GM21447 (cell line): ENCODE results near the gene INPP5J.
"Not testable (repeated sequence)": the region's sequence is repeated elsewhere in the genome, so short reads cannot be mapped to it uniquely, and the experiment has no call there.

Experiments used
- ATAC-seq: cut with Tn5 transposase; IDR thresholded peaks from one replicate; pipeline ENCODE4 v1.9.1; 2021; ENCODE audit not compliant: unreplicated experiment

Gene INPP5J, protein sequence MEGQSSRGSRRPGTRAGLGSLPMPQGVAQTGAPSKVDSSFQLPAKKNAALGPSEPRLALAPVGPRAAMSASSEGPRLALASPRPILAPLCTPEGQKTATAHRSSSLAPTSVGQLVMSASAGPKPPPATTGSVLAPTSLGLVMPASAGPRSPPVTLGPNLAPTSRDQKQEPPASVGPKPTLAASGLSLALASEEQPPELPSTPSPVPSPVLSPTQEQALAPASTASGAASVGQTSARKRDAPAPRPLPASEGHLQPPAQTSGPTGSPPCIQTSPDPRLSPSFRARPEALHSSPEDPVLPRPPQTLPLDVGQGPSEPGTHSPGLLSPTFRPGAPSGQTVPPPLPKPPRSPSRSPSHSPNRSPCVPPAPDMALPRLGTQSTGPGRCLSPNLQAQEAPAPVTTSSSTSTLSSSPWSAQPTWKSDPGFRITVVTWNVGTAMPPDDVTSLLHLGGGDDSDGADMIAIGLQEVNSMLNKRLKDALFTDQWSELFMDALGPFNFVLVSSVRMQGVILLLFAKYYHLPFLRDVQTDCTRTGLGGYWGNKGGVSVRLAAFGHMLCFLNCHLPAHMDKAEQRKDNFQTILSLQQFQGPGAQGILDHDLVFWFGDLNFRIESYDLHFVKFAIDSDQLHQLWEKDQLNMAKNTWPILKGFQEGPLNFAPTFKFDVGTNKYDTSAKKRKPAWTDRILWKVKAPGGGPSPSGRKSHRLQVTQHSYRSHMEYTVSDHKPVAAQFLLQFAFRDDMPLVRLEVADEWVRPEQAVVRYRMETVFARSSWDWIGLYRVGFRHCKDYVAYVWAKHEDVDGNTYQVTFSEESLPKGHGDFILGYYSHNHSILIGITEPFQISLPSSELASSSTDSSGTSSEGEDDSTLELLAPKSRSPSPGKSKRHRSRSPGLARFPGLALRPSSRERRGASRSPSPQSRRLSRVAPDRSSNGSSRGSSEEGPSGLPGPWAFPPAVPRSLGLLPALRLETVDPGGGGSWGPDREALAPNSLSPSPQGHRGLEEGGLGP

GRCh38 chr22:31122532-31123291, at the start of gene INPP5J:
Gene INPP5J, plus strand, starts transcription at chr22:31122966. Its CDS starts 49 bp downstream, at chr22:31123015.
- ATAC-seq = no peak

DNA sequence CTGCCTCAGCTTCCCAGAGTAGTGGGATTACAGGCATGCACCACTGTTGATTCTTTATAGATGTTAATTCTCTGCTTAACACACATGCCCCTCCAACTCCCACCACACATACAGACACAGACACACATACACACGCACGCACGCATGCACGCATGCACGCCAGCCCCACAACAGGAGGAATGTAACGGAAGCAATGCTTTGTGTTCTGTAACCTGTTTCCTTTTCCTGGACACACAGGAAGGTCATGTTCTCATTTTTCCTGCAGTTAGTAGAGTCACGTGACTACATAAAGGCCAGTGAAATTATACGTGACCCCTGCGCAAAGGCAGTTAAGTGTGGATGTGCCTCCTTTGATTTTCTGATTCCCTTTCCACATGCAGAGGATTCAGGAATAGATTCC, 49.6 kb upstream of the INPP5J start:
- ATAC-seq = not testable (repeated sequence)

DNA sequence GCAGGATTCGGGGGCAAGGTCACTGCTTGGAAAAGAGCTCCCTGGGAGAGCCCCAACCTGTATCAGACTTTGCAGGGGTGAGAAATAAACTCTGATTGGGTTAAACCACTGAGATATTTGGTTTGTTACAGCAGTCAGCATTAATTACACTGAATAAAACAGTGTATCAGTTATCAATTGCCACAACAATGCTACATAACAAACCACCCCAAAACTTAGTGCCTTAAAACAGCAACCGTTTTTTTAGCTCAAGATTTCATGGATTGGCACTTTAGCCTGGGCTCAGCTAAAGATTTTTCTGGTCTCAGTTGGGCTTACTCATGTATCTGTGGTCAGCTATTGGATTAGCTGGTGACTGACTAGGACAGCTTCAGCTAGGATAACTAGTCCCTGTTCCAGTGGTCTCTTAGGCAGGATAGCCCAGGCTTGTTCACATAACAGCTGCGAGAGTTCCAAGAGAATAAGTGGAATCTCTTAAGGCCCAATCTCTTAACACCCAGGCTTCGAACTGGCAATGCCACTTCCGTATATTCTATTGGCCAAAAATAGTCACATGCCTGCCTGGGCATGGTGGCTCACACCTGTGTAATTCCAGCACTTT, 49.1 kb upstream of the INPP5J start:
- not testable (repeated sequence) for ATAC-seq

- no peak for ATAC-seq
Observed at GRCh38 chr22:31075961-31076360, 46.8 kb upstream of the INPP5J start.

- no peak for ATAC-seq
Observed at GRCh38 chr22:31077681-31078080, 45.1 kb upstream of the INPP5J start.

GRCh38 chr22:31078389-31078788, 44.4 kb upstream of the INPP5J start:
- ATAC-seq = not testable (repeated sequence)

DNA sequence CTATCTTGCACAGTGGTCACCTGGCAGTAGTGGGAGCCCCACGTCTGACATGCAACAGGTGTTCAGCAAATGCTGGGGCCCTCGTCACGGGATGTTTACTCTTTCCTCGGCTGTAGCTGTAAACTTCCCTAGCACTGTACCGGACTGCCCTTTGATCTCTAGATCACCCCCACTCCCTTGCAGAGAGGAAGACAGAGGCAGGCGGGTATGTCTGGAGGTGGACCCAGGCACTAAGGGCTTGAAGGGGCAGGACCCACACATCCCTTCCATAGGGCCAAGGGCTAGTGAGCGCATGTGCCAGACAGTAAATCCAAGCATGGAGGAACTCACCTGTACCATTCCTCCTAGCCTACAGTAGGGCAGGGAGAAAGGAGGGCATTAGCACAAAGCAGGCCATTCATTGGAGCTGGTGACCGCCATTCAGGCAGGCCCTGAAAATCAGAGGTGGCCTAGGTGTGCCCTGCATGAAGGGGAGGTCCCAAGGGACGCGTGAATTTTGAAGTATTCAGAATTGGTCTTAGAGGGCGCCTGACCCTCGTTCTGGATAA, 43.6 kb upstream of the INPP5J start:
- ATAC-seq = no peak

DNA sequence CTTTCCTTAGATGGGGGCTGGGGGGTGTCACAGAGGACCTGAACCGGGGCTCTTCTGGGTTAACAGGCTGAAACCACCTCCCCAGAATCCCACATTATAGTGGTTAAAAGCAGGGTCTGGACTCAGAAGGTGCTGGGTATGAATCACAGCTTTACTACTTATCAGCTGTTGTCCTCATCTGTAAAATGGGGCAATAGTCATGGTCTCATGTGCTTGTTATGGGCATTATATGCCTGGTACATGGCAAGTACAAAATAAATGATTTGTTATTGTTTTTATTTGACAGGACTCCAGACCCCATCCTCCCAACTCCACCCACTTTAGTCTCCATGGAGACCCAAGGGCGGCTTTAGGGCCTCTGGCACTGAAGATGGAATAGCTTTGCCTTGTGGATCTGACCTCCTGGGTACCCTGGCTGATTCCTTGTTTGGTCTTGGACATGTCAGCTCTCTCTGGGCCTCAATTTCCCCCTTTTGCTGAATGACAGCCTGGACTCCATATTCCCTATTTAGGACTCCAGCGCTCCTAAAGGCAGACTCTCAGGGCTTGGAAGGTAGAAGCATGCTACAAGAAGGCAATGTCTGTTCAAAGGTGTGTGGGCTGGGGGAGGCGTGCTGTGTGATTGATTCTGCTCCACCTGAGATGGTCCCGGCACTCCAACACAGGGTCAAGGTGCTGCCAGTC, 42.5 kb upstream of the INPP5J start:
- ATAC-seq = no peak

- peak; percentile 55 for ATAC-seq
Observed at GRCh38 chr22:31080848-31081649, 41.7 kb upstream of the INPP5J start, which contains the start of gene SMTN. Gene SMTN, plus strand, starts transcription at chr22:31081318. Its CDS starts 1,941 bp downstream, at chr22:31083259.

DNA sequence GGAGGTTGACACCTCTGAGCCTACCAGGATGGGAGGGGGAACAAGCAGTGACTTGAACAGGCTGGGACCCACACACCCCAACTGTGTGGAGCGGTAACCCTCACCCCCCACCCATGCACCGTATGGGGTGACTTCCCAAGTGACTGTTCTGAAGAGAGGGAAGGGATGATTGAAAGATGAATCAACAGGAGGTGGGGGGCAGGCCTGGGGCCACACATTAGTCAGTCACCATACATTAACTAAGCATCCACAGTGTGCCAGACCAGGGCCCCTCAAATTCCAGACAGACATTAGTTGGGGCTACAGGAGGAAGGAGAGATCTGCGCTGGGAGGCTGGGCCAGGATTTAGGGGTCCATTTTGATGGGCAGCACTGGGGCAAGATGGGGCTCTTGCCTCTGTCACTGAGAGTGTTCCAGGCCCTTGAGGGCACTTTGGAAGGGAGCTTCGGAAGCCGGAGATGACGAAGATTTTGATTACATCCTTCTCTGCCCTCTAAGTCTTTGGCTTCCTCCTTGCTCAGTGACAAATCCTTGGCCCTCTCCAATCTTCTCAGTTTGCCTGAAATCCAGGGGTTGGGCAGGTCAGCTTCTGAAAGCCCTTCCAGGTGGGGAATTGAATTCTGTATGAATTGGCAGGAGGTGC, 40.7 kb upstream of the INPP5J start:
- ATAC-seq = no peak

GRCh38 chr22:31082606-31083376, 40.0 kb upstream of the INPP5J start:
- ATAC-seq = no peak

DNA sequence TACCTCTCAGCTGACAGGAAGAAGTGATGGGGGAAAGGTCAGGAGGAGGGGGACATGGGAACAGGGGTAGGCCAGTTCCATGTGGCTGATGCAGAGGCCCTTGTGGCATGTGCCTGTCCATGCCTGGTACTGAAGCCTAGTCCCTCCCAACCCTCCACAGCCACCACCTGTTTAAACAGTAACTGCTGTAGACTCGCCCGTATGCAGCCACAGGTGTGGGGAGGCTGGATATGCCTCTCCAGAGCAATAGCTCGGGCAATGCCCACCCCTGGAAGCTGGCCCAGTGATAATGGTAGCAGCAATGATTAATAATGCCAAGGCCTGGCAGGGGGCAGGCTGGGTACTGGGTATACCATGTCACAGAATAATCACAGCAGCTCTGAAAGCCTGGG, 39.4 kb upstream of the INPP5J start:
- ATAC-seq = no peak

GRCh38 chr22:31083923-31084810, 38.6 kb upstream of the INPP5J start:
- ATAC-seq = no peak

GRCh38 chr22:31084811-31085492, 37.8 kb upstream of the INPP5J start:
- peak; percentile 55 for ATAC-seq

GRCh38 chr22:31085493-31085824, 37.3 kb upstream of the INPP5J start:
- no peak for ATAC-seq

- ATAC-seq = no peak
Observed at GRCh38 chr22:31085928-31086327, 36.8 kb upstream of the INPP5J start.
